ENCODE results near the gene PLA2G5. TPM values are rescaled to one million over a fixed set of nuclear protein-coding genes. Genes with fewer than 3 reads are reported as not detected.

PLA2G5 gene
- total RNA-seq, 1 experiment from 2014 or later: not detected

GRCh38 chr1:20083178-20083944 is 13.4 kb downstream of the PLA2G5 start:
- Histone ChIP-seq H3K4me2 (no peak overlapping the region), H3K4me1 (replicated peaks; ENCODE audit: insufficient read depth) (no peaks in the 10 kb centered on the region), H3K4me3 (no peak overlapping the region), H3K36me3 (ENCODE audit: low read depth) (no peaks in the 10 kb centered on the region), H3K27ac (no peak overlapping the region), H3K79me2 (ENCODE audit: low read depth) (no peaks in the 10 kb centered on the region), H3F3A (ENCODE audit: insufficient read depth, low read depth) (no peaks in the 10 kb centered on the region), H3K27me3 (ENCODE audit: insufficient read depth, low read depth) (no peaks in the 10 kb centered on the region), H2AFZ (no peak overlapping the region), H3K9me2 (ENCODE audit: insufficient read depth) (no peaks in the 10 kb centered on the region), H4K20me1 (ENCODE audit: insufficient read depth) (no peaks in the 10 kb centered on the region), H3K9me3 (ENCODE audit: insufficient read depth, low read depth) (no peaks in the 10 kb centered on the region)
- ChIA-PET CTCF (no interaction called here), POLR2A (ENCODE audit: unreplicated experiment) (interaction anchor here (0.7 kb wide), 1 partner anchor 17 kb away, joined by 4 read pairs; no protein-coding TSS in a partner anchor)
- no TSS peak for BruUV-seq (replicated peaks)
- TF ChIP-seq EZH2 (IDR thresholded peaks at IDR 0.05; ENCODE audit: low read depth): no peak
- no peak for TF ChIP-seq CTCF (conservative IDR thresholded peaks at IDR 0.05)
- no peak for DNase-seq
- intact Hi-C loops (cut with micrococcal nuclease; ENCODE audit: unreplicated experiment): no loop called here

DNA sequence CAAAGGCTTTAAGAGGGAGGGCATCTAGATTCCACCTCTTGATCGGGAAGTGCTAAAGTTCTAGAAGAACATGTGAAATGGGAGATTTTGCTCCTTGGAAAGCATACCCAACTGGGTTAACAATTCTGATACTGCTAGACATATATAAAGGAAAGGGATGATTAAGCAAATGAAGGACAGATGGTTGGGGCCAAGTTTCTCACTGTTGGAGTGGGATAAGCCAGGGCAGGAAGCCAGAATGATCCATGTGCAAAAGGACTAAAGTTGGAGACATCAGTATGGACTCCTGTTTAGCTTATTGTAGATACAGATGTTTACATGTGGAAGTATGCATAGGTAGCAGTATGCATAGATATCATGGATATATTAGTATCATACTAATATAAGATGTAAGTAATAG is 16.8 kb downstream of the PLA2G5 start:
- Histone ChIP-seq H3K4me1 (replicated peaks; ENCODE audit: insufficient read depth) (no peaks in the 10 kb centered on the region), H3K4me2 (no peak overlapping the region), H2AFZ (no peak overlapping the region), H3K9me2 (ENCODE audit: insufficient read depth) (no peaks in the 10 kb centered on the region), H3K27me3 (ENCODE audit: insufficient read depth, low read depth) (no peaks in the 10 kb centered on the region), H4K20me1 (ENCODE audit: insufficient read depth) (no peaks in the 10 kb centered on the region), H3K79me2 (ENCODE audit: low read depth) (no peaks in the 10 kb centered on the region), H3K9me3 (ENCODE audit: insufficient read depth, low read depth) (no peaks in the 10 kb centered on the region), H3K4me3 (no peak overlapping the region), H3K36me3 (ENCODE audit: low read depth) (no peaks in the 10 kb centered on the region), H3K27ac (no peak overlapping the region), H3F3A (ENCODE audit: insufficient read depth, low read depth) (no peaks in the 10 kb centered on the region)
- ChIA-PET CTCF (no interaction called here), POLR2A (ENCODE audit: unreplicated experiment) (no interaction called here)
- no peak for DNase-seq
- BruUV-seq (replicated peaks): no TSS peak
- intact Hi-C loops (cut with micrococcal nuclease; ENCODE audit: unreplicated experiment): no loop called here
- TF ChIP-seq EZH2 (IDR thresholded peaks at IDR 0.05; ENCODE audit: low read depth) (no peak), CTCF (conservative IDR thresholded peaks at IDR 0.05) (no peak)

DNA sequence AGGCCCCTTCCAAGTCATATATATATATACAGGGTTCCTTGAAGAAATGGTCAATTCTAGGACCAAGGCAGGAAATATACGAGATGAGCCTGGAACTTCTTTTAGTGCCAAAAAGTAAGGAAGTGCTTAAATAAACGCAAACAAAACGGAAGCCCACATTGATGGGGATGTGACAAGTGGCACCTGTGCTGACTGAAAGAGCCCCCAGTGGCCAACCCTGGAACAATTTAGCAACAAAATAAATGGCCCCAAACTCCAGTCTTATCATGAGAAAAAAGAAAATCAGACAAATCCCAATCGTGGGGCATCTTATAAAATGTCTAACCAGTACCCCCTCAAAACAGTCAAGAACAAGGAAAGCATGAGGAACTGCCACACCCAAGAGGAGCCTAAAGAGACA is 17.7 kb downstream of the PLA2G5 start:
- no peaks in the 10 kb centered on the region for H3K79me2 ChIP-seq (ENCODE audit: low read depth)
- no peak overlapping the region for H3K4me2 ChIP-seq
- no peaks in the 10 kb centered on the region for H3K27me3 ChIP-seq (ENCODE audit: insufficient read depth, low read depth)
- ChIA-PET CTCF (no interaction called here), POLR2A (ENCODE audit: unreplicated experiment) (no interaction called here)
- H3K36me3 ChIP-seq (ENCODE audit: low read depth): no peaks in the 10 kb centered on the region
- no peak overlapping the region for H2AFZ ChIP-seq
- H3K4me3 ChIP-seq: no peak overlapping the region
- H3K9me3 ChIP-seq (ENCODE audit: insufficient read depth, low read depth): no peaks in the 10 kb centered on the region
- no peaks in the 10 kb centered on the region for H3K4me1 ChIP-seq (replicated peaks; ENCODE audit: insufficient read depth)
- no TSS peak for BruUV-seq (replicated peaks)
- intact Hi-C loops (cut with micrococcal nuclease; ENCODE audit: unreplicated experiment): no loop called here
- no peaks in the 10 kb centered on the region for H3F3A ChIP-seq (ENCODE audit: insufficient read depth, low read depth)
- no peaks in the 10 kb centered on the region for H3K9me2 ChIP-seq (ENCODE audit: insufficient read depth)
- no peak overlapping the region for H3K27ac ChIP-seq
- DNase-seq: no peak
- TF ChIP-seq CTCF (conservative IDR thresholded peaks at IDR 0.05): peak; percentile 33; the same call in 1 of the 2 replicates
- TF ChIP-seq EZH2 (IDR thresholded peaks at IDR 0.05; ENCODE audit: low read depth): no peak
- H4K20me1 ChIP-seq (ENCODE audit: insufficient read depth): no peaks in the 10 kb centered on the region

Data from PC-9 (cell line).